Measurements from ENCODE around the gene FBRSL1.

- no peak for TF ChIP-seq CTCF (IDR thresholded peaks at IDR 0.05)
- no peak for TF ChIP-seq POLR2A (IDR thresholded peaks at IDR 0.05)
Observed at GRCh38 chr12:132477703-132478432, 12.1 kb upstream of the FBRSL1 start.

Measured in heart left ventricle (tissue), 13 donors.